H1 (cell line): ENCODE results near the gene CDT1. TPM values are rescaled to one million over a fixed set of nuclear protein-coding genes. Genes with fewer than 3 reads are reported as not detected.

Source experiments
- BCL11A ChIP-seq, 2 experiments: IDR thresholded peaks; one replicate each; pipeline ENCODE4 v1.6.1; 2011; ENCODE audit warnings: low read depth in 2 of 2, low read length in 2 of 2, mild to moderate bottlenecking in 2 of 2
- CEBPB ChIP-seq: IDR thresholded peaks from 2 replicates; pipeline ENCODE4 v1.6.1; 2012; ENCODE audit warnings: low read depth, low read length
- GABPA ChIP-seq: IDR thresholded peaks from 2 replicates; pipeline ENCODE4 v1.6.1; 2011; ENCODE audit warnings: mild to moderate bottlenecking, low read length, moderate library complexity, borderline replicate concordance; ENCODE audit not compliant: insufficient read depth
- MAFK ChIP-seq: IDR thresholded peaks from 2 replicates; pipeline ENCODE4 v1.6.1; 2012; ENCODE audit warnings: low read depth, mild to moderate bottlenecking, improper control_type of control experiment, low read length
- MAX ChIP-seq: IDR thresholded peaks from 2 replicates; pipeline ENCODE4 v1.6.1; 2012; ENCODE audit warnings: inconsistent platforms
- TEAD4 ChIP-seq: IDR thresholded peaks from 2 replicates; pipeline ENCODE4 v1.6.1; 2012; ENCODE audit warnings: low read depth, low read length, inconsistent platforms, mixed read lengths
- USF2 ChIP-seq: IDR thresholded peaks from 2 replicates; pipeline ENCODE4 v1.6.1; 2011; ENCODE audit warnings: low read length, improper control_type of control experiment
- polyA plus RNA-seq, 7 experiments: library from polyadenylated mRNA; depleted of rRNA in 3 of 7; stranded (reverse) in 5 of 7; unstranded in 2 of 7; fragments of >200 nt in 5 of 7; fragments of 200-250 nt in 2 of 7; gene quantifications; 1 replicate in 5 of 7; 2 replicates in 1 of 7; 4 replicates in 1 of 7; pipeline versions ENCODE4 v1.2.1 to v1.2.3, GENCODE V29; 2011 to 2013; ENCODE audit warnings: missing spikeins in 2 of 7, mixed read lengths in 2 of 7
- total RNA-seq: library from RNA; stranded (reverse); fragmentation: NEBNext Ultra II Directional; extraction: Animal tissue kit (Norgen Biotek cat#: 25700); gene quantifications from 2 replicates; pipeline ENCODE4 v1.2.1, GENCODE V29; 2021

The CDT1 gene
- total and polyA plus RNA-seq, 2 of the 8 experiments (the other 6 are each of a cell fraction or from before 2014, with no cell fraction given) = 76.7 to 95.4 TPM

GRCh38 chr16:88793251-88793954 lies 10.2 kb upstream of the CDT1 start (continued):
- TF ChIP-seq USF2 (no peak), MAX (no peak), CEBPB (no peak), TEAD4 (no peak), GABPA (no peak), MAFK (no peak), BCL11A (IDR thresholded peaks at IDR 0.05; ENCODE audit: low read depth in 2 of 2, low read length in 2 of 2) (no peak)
